NCI-H2029 treated with DMSO at 0.1 percent for 48 hours (cell line): ENCODE data around the gene RAB1B.

Experiments used
- DNase-seq: peaks from one replicate; lab custom pipeline; 2025; lab: John Stamatoyannopoulos, UW

RAB1B gene

GRCh38 chr11:66322732-66323427, 54.4 kb downstream of the RAB1B start:
- DNase-seq = no peak

GRCh38 chr11:66323684-66324083, 55.2 kb downstream of the RAB1B start:
- no peak for DNase-seq

- DNase-seq = no peak
Observed at GRCh38 chr11:66324664-66325063, 56.2 kb downstream of the RAB1B start.

DNA sequence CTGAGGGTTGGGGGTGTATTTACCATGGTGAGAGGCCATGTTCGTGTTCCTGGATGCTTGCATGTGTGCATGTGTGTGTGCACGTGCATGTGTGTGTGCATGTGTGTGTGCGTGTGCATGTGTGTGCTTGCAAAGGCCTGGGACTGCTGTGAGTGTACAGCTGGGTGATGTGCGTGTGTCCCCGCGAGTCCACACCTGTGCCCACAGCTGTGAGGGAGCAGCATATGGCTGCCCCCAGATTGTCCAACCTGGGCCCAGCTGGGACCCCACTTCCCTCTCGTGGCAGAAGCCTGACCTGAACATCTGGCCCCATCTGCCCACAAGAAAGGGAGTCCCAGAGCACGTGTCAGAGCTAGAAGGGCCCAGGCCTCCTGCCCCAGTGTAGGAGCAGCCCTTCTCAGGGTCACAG, 56.8 kb downstream of the RAB1B start:
- DNase-seq = no peak

GRCh38 chr11:66326261-66327111, 58.0 kb downstream of the RAB1B start:
- DNase-seq = no peak
